ENCODE data around the gene ARVCF. TPM values are rescaled to one million over a fixed set of nuclear protein-coding genes. Genes with fewer than 3 reads are reported as not detected.

ARVCF gene
- total RNA-seq, 4 donors from 2014 or later = 47.5 to 98.3 (median 80.6) TPM

- Histone ChIP-seq H3K4me3 (no peak overlapping the region), H3K4me1 (peaks cover 0 to 32% (median 9%) of the 10 kb centered on the region in 4 donors), H3K27ac (no peak overlapping the region), H3K9me3 (no peaks in the 10 kb centered on the region), H3K36me3 (peaks cover 0 to 50% (median 1%) of the 10 kb centered on the region in 3 donors), H3K27me3 (no peaks in the 10 kb centered on the region)
- WGBS, 2 donors = 80 to 85% methylated on average over 12 to 16 of the region's 16 CpGs
- DNase-seq (ENCODE audit: low spot score in 2 of 2) = no peak
- no peak for TF ChIP-seq POLR2A (IDR thresholded peaks at IDR 0.05)
- TF ChIP-seq EP300 (IDR thresholded peaks at IDR 0.05) = no peak
- TF ChIP-seq, protein P1, sequence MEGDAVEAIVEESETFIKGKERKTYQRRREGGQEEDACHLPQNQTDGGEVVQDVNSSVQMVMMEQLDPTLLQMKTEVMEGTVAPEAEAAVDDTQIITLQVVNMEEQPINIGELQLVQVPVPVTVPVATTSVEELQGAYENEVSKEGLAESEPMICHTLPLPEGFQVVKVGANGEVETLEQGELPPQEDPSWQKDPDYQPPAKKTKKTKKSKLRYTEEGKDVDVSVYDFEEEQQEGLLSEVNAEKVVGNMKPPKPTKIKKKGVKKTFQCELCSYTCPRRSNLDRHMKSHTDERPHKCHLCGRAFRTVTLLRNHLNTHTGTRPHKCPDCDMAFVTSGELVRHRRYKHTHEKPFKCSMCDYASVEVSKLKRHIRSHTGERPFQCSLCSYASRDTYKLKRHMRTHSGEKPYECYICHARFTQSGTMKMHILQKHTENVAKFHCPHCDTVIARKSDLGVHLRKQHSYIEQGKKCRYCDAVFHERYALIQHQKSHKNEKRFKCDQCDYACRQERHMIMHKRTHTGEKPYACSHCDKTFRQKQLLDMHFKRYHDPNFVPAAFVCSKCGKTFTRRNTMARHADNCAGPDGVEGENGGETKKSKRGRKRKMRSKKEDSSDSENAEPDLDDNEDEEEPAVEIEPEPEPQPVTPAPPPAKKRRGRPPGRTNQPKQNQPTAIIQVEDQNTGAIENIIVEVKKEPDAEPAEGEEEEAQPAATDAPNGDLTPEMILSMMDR (IDR thresholded peaks at IDR 0.05) = no peak
Measured at GRCh38 chr22:20035375-20036083, 18.9 kb upstream of the ARVCF start.

DNA sequence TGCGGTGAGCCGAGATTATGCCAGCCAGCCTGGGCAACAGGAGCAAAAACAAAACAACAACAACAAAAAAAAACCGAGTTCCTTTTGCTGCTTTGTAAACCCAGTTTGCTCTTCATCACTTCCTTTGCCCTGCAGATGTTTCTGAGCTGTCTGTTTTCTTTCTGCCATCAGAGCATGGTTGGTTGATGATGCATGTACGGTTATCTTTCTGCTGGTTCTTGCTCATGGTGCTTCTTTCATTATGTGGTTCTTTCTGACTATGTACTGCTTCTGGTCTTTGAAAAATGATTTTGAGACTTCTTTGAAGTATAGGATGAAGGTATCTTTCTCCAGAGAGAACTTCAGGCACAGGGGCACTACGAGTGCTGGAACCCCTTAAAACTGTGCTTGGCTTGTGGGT, 17.5 kb upstream of the ARVCF start:
- Histone ChIP-seq H3K36me3 (peaks cover 0 to 39% (median 0%) of the 10 kb centered on the region in 3 donors), H3K4me3 (no peak overlapping the region), H3K4me1 (peaks cover 0 to 39% (median 9%) of the 10 kb centered on the region in 4 donors), H3K27ac (no peak overlapping the region), H3K9me3 (no peaks in the 10 kb centered on the region), H3K27me3 (no peaks in the 10 kb centered on the region)
- TF ChIP-seq POLR2A (IDR thresholded peaks at IDR 0.05) (no peak), EP300 (IDR thresholded peaks at IDR 0.05) (no peak)
- TF ChIP-seq, protein P1 (IDR thresholded peaks at IDR 0.05) = no peak
- no peak for DNase-seq (ENCODE audit: low spot score in 2 of 2)
- WGBS, 2 donors = 89 to 90% methylated on average over 5 of the region's 5 CpGs

DNA sequence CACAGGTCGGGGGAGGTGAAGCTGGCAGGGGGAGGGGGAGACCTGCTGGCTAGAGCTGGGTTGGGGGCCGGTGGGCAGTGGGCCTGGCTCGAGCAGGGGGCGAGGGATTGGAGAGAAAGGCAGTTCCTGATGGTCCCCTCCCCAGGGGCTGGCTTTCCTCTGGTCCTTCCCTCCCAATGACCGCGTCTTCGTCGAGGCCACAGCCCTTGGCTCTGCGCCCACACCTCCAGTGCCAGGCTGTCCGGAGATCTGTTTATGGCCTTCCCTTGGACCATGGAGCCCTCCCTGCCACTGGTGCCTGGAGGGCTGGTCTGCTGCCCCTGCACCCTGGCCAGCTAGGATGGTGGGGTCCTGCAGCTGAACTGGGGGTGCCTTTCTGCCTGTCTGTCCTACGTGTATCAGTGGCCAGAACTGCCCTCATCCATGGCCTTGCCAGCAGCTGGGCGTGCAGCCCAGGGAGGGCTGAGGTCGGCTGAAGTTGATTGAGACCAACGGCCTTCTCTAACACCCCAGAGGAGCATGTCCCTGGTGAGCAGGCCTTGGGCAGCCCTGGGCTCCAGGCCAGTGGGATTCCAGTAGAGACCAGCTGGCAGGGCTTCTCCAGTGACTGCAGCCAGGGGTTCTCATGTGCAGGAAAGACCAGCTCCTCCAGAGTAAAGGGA, 16.6 kb upstream of the ARVCF start:
- Histone ChIP-seq H3K4me3 (no peak overlapping the region), H3K4me1 (peaks cover 0 to 48% (median 9%) of the 10 kb centered on the region in 4 donors), H3K27me3 (no peaks in the 10 kb centered on the region), H3K27ac (peak overlapping the region in 2 of 4 donors; percentile 17 to 44), H3K9me3 (no peaks in the 10 kb centered on the region), H3K36me3 (peaks cover 0 to 30% (median 0%) of the 10 kb centered on the region in 3 donors)
- TF ChIP-seq EP300 (IDR thresholded peaks at IDR 0.05) (no peak), POLR2A (IDR thresholded peaks at IDR 0.05) (no peak)
- TF ChIP-seq, protein P1 (IDR thresholded peaks at IDR 0.05) = no peak
- no peak for DNase-seq (ENCODE audit: low spot score in 2 of 2)
- 53% methylated on average over 14 of the region's 14 CpGs; no CpG with 5 or more reads in 1 of the 2 donors for WGBS, 2 donors

GRCh38 chr22:20032407-20032991, 15.9 kb upstream of the ARVCF start:
- Histone ChIP-seq H3K27me3 (no peaks in the 10 kb centered on the region), H3K27ac (peak overlapping the region in 1 of 4 donors; percentile 44), H3K4me3 (no peak overlapping the region), H3K4me1 (peaks cover 0 to 48% (median 9%) of the 10 kb centered on the region in 4 donors), H3K36me3 (peaks cover 0 to 23% (median 0%) of the 10 kb centered on the region in 3 donors), H3K9me3 (no peaks in the 10 kb centered on the region)
- no peak for DNase-seq (ENCODE audit: low spot score in 2 of 2)
- WGBS, 2 donors = 95 to 100% methylated on average over 3 of the region's 7 CpGs
- no peak for TF ChIP-seq EP300 (IDR thresholded peaks at IDR 0.05)
- no peak for TF ChIP-seq POLR2A (IDR thresholded peaks at IDR 0.05)
- TF ChIP-seq, protein P1 (IDR thresholded peaks at IDR 0.05) = no peak
